GM19452 (cell line): ENCODE results near the gene FAM124A.
"Not testable (repeated sequence)": the region's sequence is repeated elsewhere in the genome, so short reads cannot be mapped to it uniquely, and the experiment has no call there.

Experiments
- ATAC-seq: cut with Tn5 transposase; IDR thresholded peaks from one replicate; pipeline ENCODE4 v1.9.1; 2021; ENCODE audit not compliant: unreplicated experiment

The FAM124A gene

DNA sequence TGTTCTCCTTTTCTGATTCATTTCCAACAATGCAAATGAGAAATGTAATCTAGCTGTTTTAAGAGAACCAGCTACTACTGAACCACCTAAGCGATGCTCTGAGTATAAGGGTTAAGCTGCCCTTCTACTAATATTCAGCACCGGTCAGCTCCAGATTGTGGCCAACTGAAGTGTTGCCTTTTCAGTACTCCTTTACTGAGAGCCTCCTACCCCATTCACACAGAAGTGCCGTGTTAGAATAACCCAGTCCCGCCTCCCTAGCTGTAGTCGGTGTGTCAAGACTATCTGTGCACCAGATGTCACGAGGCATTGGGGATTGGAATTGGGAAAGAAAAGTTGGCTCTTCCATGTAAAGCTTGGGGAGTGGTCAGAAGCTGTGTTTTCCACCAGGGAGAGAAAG lies 45.4 kb downstream of the FAM124A start:
- no peak for ATAC-seq

DNA sequence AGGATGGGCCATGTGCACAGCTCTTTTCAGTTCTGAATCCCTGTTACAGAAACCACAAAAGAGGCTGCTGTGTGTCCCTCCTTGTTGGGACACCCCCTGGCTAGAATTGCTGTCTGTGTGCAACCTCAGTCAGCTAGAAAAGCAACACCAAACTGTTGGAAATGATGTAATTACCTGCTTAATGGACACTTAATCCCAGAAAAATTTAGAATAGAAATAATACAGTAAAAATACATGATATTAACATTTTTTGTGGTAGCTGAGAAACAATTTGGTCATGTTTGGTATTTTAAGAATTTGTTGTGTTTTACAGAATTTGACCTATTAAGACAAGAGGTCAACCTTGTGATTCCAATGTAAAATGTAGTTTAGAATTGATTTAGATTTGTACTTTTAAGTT lies 46.8 kb downstream of the FAM124A start:
- ATAC-seq, result no peak

DNA sequence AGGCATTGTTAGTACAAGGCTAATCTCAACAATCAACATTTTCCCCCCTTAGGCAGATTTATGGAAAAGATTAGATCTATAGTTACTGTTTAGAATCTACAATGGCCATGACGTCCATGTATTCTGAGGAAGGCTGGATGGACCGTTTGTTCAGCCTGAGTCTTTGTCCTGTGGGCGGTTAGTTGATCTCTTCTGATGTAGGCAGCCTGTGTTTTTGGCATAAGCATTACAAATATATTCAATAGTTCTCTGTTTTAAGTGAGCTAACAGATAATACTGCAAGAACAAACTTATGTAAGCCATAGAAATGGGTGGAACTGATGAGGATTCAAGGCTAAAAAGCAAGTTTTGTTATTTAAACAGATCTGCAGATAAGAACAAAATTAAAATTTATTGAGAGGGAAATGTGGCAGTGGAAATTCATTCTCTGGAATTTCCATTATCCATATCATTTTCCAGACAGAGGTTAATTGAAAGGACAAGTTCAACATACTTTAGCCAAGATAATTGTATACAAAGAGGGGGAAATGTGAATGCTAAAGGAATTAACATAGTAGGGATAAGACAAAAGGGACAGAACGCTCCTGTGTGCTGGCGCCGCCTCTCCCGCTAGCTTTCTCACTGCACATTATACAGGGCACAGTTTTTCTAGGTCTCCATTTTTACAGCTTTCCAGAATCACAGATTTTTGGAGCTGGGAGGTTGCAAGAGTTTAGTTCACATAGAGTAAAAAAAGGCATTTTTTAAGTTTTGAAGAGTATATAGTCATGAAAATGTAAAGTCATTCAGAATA lies 48.6 kb downstream of the FAM124A start:
- no peak for ATAC-seq

DNA sequence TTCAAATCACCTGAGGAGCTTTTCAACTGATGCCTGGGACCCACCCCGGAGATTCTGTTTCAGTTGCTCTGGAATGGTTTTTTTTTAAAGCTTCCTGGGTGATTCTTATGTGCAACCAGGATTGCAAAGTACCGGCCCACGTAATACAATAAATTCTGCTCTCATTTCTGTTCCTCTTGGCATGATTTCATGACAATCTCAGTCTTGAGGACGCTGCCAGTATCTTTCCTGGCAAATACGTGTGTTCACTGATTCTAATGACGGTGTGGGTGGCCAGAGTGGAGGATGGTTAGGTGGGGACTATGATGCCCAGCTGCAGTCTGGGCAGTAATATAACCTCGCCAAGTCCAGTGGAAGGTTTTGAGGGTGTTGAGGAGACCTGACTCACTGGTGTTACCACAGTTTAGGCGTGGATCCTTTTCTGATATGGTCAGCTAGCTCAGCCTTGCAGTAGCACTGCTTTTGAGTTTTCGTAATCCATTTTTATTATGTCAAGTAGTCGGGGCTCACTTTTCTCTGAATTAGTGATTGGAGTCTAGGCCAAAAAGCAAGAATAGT lies 49.4 kb downstream of the FAM124A start:
- ATAC-seq, result no peak

- no peak for ATAC-seq
These were observed 52.9 kb downstream of the FAM124A start for GRCh38 chr13:51275101-51275500.

- ATAC-seq, result no peak
These were observed 54.4 kb downstream of the FAM124A start for GRCh38 chr13:51276636-51277035.

- ATAC-seq, result no peak
These were observed 55.7 kb downstream of the FAM124A start for GRCh38 chr13:51277928-51278327.

DNA sequence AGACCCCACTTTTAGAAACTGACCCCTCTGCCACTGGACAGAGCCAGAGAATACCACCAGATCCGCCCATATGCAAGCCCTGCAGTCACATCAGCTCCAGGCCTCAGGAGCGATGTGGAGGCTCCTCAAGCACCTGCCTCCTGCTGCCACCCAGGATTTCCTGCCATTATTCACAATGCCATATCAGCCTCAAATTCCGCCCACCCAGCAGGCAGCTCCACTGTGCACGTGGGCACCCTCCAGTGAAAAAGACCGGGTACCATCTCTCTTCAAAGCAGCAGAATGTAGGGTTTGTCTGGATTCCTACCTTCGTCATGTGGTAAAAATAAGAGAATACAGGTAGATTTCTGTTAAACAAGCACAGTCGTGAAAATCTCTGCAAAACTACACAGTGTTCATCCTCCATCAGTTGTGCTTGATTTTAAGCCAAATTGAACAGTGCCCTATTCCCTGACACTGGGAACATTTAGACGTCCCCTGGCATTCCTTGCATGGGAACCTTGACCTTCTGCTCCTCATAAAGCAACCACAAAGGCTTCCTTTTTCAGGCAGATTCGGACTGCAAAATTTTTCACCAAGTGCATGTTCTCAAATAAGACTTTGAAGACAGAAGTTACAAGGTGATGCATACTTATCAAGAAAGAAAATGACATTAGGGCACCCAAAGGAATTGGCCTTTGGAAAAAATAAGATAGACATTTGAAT lies 56.4 kb downstream of the FAM124A start:
- no peak for ATAC-seq

GRCh38 chr13:51280379-51280940 lies 58.3 kb downstream of the FAM124A start:
- no peak for ATAC-seq

GRCh38 chr13:51282322-51282721 lies 60.1 kb downstream of the FAM124A start:
- ATAC-seq, result no peak

- ATAC-seq, result not testable (repeated sequence)
These were observed 60.7 kb downstream of the FAM124A start for GRCh38 chr13:51282923-51283322.

GRCh38 chr13:51283371-51283770 lies 61.2 kb downstream of the FAM124A start:
- ATAC-seq, result no peak

DNA sequence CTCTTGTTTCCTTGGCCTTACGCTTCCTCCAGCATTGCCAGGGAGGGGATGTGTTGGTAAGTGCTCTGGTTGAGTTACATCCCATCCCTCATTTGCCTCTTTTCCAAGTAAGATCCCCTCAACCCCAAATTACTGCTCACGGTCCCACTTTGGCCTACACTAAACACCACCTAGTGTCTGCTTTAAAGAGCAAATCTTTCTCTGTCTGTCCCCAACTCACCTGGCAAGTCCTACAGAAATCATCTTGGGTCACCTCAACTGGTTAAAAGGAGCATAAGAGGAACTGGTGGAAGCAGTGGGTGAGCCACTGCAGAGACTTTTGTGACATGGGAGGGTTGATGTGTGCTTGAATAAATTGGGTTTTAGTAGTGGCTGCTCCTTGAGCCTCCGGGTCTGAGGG lies 62.1 kb downstream of the FAM124A start:
- no peak for ATAC-seq

- ATAC-seq, result peak; percentile 75
These were observed 64.2 kb downstream of the FAM124A start for GRCh38 chr13:51286135-51287002.

- no peak for ATAC-seq
These were observed 65.6 kb downstream of the FAM124A start for GRCh38 chr13:51287758-51288157.

DNA sequence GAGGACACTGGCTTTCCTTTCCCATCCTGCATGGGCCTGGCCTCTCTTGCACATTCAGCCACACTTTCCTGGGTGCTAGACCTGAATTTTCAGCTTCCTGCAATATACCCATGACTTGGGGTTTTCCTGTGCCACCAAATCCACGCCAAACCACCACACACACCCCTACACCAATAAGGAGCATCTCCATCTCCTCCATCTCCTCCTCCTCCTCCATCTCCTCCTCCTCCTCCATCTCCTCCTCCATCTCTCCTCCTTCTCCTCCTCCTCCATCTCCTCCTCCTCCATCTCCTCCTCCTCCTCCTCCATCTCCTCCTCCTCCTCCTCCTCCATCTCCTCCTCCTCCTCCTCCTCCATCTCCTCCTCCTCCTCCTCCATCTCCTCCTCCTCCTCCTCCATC lies 66.1 kb downstream of the FAM124A start:
- not testable (repeated sequence) for ATAC-seq

DNA sequence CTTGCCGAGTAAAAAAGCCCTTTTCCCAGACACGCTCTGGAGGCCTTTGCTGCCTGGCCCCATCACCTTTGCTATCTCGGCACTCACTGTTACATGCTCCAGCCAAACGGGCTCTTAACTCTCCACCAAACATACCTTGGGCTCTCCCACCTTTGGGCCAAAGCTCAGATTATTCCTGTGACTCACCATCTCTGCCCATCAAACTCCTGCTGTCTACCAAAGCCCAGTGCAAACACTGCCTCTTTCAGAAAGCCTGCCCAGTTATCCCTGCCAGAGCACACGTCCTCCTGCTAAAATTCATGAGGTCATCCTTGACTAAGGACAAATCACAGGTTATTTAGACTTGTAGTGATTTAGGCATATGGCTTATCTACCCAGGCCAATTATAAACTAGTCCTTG lies 69.1 kb downstream of the FAM124A start:
- no peak for ATAC-seq

DNA sequence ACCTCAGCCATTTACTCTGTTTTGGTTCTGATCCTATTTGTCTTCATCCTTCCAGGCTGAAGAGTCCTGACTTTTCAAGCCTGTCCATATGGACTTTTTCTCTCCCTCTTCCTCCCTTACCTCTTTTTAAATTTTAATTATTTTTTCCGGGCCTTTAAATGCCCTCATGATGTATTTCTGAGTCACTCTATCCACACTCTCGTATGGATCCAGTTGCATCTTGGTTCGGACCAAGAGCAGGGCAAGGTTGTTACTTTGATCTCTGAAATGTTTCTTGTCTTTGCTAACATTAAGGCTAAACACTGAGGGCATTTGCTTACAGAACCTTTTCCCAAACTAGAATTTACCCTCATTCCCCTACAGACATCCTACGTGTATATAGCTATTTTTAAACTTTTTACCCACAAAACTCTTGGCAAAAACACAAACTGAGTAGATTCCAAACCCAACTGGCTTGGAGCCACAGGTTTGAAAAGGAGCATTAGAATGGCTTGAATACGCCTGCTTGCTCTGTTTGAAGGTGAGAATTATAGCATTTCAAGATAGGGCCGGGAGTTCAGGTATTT lies 69.9 kb downstream of the FAM124A start:
- ATAC-seq, result no peak

GRCh38 chr13:51297556-51297955 lies 75.4 kb downstream of the FAM124A start:
- ATAC-seq, result no peak

- no peak for ATAC-seq
These were observed 76.6 kb downstream of the FAM124A start for GRCh38 chr13:51298812-51299211.
